Fibroblast of villous mesenchyme (primary cell): Measurements from ENCODE around the gene SUCLG2. TPM values are rescaled to one million over a fixed set of nuclear protein-coding genes. Genes with fewer than 3 reads are reported as not detected.

Source experiments
- DNase-seq: peaks from one replicate; pipeline ENCODE4 v3.0.0-alpha.2; 2010; ENCODE audit warnings: low read depth
- H3K4me3 ChIP-seq: 2 replicates; pipeline ENCODE4 v1.5.1; 2011; ENCODE audit warnings: low read depth, mild to moderate bottlenecking, low read length
- CTCF ChIP-seq: IDR thresholded peaks from 2 replicates; pipeline ENCODE4 v1.5.1; 2012; ENCODE audit warnings: low read depth, mild to moderate bottlenecking, low read length; ENCODE audit not compliant: insufficient read depth
- total RNA-seq: library from RNA; depleted of rRNA; stranded (reverse); fragments of >200 nt; gene quantifications from 2 replicates; pipeline ENCODE4 v1.2.3, GENCODE V29; 2012

Gene SUCLG2
- total RNA-seq, 1 donor, result 45.8 TPM

DNA sequence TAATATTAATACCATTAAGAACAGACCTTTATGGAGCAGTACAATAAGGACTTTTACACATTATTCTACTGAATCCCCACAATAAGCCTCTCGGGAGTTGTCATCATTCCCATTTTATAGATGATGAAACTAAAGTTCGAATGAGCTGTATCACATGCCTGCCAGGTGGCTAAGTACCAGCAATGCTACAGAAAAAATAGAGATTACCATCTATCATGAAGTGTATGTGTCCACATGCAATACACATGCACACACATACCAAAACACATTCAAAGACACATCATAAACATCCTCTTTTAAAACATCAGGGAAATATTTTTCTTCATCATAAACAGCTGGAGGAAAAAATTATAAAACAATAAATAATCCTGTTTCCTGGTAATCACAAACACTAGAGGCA lies 136.6 kb downstream of the SUCLG2 start:
- no peak overlapping the region for H3K4me3 ChIP-seq
- TF ChIP-seq CTCF, result no peak
- DNase-seq, result no peak

DNA sequence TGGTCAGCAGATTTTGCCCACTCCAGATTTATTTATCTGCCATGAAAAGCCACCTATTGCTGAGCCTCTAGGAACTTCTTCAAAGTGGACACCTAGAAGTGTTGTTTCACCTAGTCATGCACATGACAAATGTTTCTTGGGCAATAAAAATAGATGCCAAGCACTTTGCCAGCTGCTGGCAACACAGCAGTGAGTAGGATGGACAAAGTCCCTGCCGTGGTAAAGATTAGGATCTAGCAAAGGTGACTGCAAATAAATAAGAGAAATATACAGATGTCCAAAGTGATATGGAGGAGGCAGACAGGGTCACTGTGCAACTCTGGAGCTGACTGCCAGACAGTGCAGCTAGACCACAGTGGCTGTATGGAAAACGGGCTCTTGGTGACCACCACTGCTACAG lies 137.9 kb downstream of the SUCLG2 start:
- no peak for DNase-seq

DNA sequence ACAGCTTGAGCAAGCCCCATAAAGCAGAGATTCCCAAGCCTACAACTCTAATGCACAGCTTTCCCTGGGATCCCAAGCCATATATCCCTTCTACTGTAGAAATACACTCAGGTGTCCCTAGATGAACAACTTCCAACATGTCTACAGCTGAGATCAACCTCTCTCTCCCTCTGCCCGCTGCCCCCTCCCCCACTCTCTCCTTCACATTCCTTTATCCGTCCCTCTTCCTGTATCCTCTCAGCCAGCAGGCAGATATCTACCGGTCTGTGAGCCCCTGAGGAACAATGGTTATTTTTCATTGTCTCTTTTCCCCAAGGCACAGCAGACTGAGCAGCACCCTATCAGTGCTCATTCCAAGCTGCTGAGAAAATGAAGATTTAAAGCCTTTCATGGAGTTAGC lies 138.6 kb downstream of the SUCLG2 start:
- DNase-seq, result no peak
- no peak for TF ChIP-seq CTCF
- no peak overlapping the region for H3K4me3 ChIP-seq

More for the DNA sequence above, 137.9 kb downstream of the SUCLG2 start:
- TF ChIP-seq CTCF, result no peak
- no peak overlapping the region for H3K4me3 ChIP-seq

GRCh38 chr3:67509471-67510075 lies 144.8 kb downstream of the SUCLG2 start:
- TF ChIP-seq CTCF, result no peak
- no peak for DNase-seq
- no peak overlapping the region for H3K4me3 ChIP-seq

GRCh38 chr3:67507584-67507983 lies 146.8 kb downstream of the SUCLG2 start:
- DNase-seq, result no peak
- TF ChIP-seq CTCF, result no peak
- H3K4me3 ChIP-seq, result no peak overlapping the region

- DNase-seq, result no peak
- no peak overlapping the region for H3K4me3 ChIP-seq
- no peak for TF ChIP-seq CTCF
Observed at GRCh38 chr3:67500709-67501108, 153.7 kb downstream of the SUCLG2 start.

DNA sequence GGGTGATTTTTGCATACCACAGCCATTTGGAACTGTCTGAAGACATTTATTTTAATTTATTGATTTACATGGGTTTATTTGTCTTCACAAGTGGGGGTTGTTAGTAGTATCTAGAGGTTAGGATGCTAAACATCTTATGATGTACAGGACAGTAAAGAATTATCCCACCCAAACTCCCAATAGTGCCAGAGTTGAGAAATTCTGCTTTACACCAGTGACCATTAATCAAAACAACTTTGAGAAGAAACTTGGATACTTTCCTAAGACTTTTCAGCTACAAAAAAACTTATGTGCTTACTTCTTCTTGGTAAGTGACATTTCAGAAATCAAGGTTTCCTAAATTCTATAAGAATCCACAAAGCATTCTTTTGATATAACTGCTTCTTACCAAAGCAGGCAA lies 156.7 kb downstream of the SUCLG2 start:
- no peak for TF ChIP-seq CTCF
- no peak for DNase-seq
- H3K4me3 ChIP-seq, result no peak overlapping the region
